Bronchus fibroblast of lung (primary cell): ENCODE measurements around the gene VCAM1. TPM values are rescaled to one million over a fixed set of nuclear protein-coding genes. Genes with fewer than 3 reads are reported as not detected.

ENCODE experiments used
- total RNA-seq: library from RNA; depleted of rRNA; stranded (reverse); fragments of >200 nt; gene quantifications from 2 replicates; pipeline ENCODE4 v1.2.3, GENCODE V29; 2015

Gene VCAM1
- total RNA-seq: 4.5 and 5.7 TPM in 2 replicates

DNA sequence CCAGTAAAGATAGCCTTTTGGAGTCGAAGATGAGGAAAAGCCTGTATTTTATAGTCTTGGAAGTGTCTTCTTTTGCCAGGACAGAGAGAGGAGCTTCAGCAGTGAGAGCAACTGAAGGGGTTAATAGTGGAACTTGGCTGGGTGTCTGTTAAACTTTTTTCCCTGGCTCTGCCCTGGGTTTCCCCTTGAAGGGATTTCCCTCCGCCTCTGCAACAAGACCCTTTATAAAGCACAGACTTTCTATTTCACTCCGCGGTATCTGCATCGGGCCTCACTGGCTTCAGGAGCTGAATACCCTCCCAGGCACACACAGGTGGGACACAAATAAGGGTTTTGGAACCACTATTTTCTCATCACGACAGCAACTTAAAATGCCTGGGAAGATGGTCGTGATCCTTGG lies at the start of gene VCAM1:
VCAM1 (plus strand) TSS at position 253 of the 400 bp plus-strand sequence; CDS start at position 372, 119 bp downstream.

Other genes with a start within 250 kb of the VCAM1 start
- under 0.01 TPM in 1 of 2 replicates, not detected in the other for gene GPR88, start 181.6 kb upstream of the VCAM1 start, total RNA-seq
- gene EXTL2, start 175.1 kb downstream of the VCAM1 start, total RNA-seq: 17.5 and 19.7 TPM in 2 replicates
- 15.9 and 23.2 TPM in 2 replicates for gene SLC30A7, start 176.3 kb downstream of the VCAM1 start, total RNA-seq